ENCODE measurements around the gene ADRA2C.

- TF ChIP-seq POLR2A (IDR thresholded peaks at IDR 0.05) = no peak
- TF ChIP-seq, protein P1, sequence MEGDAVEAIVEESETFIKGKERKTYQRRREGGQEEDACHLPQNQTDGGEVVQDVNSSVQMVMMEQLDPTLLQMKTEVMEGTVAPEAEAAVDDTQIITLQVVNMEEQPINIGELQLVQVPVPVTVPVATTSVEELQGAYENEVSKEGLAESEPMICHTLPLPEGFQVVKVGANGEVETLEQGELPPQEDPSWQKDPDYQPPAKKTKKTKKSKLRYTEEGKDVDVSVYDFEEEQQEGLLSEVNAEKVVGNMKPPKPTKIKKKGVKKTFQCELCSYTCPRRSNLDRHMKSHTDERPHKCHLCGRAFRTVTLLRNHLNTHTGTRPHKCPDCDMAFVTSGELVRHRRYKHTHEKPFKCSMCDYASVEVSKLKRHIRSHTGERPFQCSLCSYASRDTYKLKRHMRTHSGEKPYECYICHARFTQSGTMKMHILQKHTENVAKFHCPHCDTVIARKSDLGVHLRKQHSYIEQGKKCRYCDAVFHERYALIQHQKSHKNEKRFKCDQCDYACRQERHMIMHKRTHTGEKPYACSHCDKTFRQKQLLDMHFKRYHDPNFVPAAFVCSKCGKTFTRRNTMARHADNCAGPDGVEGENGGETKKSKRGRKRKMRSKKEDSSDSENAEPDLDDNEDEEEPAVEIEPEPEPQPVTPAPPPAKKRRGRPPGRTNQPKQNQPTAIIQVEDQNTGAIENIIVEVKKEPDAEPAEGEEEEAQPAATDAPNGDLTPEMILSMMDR (IDR thresholded peaks at IDR 0.05) = no peak
Measured at GRCh38 chr4:3807822-3808496, 41.8 kb downstream of the ADRA2C start.
